GM19463 (cell line): Measurements from ENCODE around the gene PFN4.
"Not testable (repeated sequence)": the region's sequence is repeated elsewhere in the genome, so short reads cannot be mapped to it uniquely, and the experiment has no call there.

Source experiments
- ATAC-seq: cut with Tn5 transposase; IDR thresholded peaks from one replicate; pipeline ENCODE4 v1.9.1; 2021; ENCODE audit warnings: mild to moderate bottlenecking, moderate library complexity; ENCODE audit not compliant: unreplicated experiment

The PFN4 gene

DNA sequence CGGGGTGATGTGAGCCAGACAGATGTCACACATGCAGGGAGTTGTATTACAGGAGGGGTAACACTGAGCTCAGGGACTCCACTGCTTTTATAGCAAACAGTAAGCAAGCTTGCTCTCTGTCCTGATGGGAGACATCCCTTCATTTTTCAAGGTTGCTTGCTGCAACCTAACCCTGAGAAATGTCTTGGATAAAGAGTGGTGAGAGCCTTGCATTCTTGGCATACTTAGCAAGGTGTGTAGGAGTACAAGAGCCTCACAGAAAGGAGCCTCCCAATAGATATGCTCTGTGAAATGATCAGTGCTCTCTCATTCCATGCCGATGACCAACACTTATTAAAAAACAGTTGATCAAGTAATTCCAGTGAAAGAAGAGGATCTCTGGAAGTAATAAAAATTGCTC lies 8.1 kb downstream of the PFN4 start:
- no peak for ATAC-seq

DNA sequence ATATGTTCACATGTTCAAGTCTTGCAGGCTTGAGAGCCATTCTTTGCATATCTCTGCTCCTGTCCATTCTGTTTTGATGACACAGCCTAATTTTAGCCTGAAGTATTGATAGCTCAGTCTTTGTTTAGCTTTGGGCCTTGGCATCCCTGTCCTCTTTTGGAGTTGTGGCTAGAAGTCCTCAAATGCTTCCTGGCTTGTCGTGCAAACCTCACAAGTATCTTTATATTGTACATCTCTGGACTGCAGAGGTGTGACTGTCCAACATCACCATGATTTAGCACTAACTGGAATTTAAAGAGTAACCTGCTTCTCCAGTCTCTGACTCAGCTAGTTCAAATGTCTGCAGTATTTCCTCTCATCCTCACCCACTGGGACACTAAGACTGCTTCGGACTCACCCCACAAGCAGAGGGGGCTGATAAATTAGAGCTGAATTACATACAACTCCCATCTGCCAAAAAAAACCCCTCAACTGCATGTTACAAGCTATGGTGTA lies 11.7 kb downstream of the PFN4 start:
- ATAC-seq = no peak

DNA sequence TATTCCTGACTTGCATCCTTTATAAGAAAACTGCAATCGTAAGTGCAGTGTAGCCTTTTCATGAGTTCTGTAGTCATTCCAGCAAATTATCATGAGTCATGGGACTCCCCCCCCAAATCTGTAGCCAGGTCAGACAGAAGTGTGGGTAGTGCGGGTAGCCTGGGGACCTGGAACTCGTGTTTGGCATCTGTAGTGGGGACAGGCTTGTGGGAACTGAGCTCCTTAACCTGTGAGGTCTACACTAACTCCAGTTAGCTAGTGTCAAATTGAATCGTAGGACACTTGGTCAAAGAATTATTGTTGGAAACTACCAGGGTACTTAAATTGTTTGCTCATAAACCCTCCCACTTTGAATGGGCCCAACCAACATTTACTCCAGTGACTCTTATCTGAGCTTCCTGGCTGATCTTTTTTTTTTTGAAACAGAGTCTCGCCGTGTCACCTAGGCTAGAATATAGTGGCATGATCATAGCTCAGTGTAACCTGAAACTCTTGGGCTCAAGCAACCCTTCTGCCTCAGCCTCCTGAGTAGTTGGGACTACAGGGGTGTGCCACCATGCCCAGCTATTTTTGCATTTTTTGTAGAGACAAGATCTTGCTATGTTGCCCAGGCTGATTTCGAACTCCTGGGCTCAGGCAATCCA lies 12.4 kb downstream of the PFN4 start:
- no peak for ATAC-seq

DNA sequence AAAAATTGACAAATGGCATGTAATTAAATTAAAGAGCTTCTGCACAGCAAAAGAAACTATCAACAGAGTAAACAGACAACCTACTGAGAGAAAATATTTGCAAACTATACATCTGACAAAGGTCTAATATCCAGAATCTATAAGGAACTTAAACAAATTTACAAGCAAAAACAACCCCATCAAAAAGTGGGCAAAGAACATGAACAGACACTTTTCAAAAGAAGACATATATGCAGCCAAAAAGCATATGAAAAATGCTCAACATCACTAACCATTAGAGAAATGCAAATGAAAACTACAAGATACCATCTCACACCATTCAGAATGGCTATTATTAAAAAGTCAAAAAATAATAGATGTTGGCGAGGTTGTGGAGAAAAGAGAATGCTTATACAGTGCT lies 13.7 kb downstream of the PFN4 start:
- not testable (repeated sequence) for ATAC-seq

DNA sequence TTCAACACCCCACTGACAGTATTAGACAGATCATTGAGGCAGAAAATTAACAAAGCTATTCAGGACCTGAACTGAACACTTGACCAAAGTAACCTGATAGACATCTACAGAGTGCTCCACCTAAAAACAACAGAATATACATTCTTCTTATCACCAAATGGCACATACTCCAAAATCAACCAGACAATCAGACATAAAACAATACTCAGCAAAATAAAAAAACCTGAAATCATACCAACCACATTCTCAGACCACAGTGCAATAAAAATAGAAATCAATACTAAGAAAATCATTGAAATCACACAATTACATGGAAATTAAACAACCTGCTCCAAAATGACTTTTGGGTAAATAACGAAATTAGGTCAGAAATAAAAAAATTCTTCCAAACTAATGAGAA lies 15.8 kb downstream of the PFN4 start:
- no peak for ATAC-seq

DNA sequence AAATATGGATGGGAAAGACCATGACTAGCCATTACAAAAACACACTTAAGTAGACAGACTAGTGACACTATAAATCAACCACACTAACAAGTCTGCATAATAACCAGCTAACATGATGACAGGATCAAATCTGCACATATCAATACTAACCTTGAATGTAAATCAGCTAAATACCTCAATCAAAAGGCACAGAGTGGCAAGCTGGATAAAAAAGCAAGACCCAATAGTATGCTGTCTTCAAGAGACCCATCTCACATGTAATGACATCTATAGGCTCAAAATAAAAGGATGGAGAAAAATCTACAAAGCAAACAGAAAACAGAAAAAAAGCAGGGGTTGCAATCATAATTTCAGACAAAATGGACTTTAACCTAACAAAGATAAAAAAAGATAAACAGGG lies 16.3 kb downstream of the PFN4 start:
- no peak for ATAC-seq

DNA sequence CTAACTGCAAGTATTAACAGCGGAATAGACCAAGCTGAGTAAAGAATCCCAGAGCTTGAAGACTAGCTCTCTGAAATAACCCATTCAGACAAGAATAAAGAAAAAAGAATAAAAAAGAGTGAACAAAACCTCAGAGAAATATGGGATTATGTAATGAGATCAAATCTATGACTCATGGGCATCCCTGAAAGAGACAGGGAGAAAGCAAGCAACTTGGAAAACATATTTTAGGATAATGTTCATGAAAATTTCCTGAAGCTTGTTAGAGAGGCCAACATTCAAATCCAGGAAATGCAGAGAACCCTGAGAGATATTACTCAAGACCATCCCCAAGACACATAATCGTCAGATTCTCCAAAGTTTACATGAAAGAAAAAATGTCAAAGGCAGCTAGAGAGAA lies 17.3 kb downstream of the PFN4 start:
- no peak for ATAC-seq

DNA sequence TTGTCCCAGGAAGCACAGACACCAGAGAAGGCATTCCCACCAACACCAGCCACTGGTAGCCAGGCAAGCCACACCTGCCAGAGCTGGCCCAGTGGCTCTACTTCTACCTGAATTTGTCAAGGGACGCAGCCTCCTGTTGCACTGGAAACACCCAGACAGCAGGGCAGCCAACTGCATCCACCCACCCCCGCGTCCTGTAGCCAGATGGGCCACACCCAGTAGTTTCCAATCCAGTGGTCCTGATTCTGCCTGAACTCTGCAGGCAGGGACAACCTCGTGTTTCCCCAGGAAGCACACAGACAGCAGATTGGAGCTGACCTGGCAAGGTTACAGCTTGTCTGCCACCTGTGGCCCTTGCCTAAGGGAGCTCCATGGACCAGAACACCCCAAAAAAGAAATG lies 18.2 kb downstream of the PFN4 start:
- ATAC-seq = no peak

DNA sequence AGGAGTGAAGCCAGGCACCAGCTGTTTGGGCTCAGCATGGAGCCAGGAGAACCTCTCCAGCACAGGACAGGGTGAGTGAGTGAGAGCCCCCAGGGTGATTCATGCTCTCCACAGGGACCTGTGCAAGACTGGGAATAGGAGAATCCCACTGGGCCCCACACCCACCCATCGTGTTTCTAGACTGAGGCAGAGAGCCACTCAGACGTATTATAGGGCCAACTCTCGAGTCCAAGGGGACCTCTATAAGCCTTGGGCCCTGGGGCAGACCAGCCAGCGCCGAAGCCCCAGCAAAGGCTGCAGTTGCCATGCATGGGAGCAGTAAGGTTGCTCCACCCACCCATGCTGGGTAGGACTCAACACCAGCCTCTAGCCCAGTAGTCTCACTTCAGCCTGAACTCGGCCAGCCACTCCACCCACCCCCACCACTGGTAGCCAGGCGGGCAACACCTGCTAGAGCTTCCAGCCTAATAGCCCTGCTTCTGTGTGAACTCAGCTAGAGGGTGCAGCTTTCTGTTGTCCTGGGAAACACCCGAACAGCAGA lies 19.0 kb downstream of the PFN4 start:
- no peak for ATAC-seq

DNA sequence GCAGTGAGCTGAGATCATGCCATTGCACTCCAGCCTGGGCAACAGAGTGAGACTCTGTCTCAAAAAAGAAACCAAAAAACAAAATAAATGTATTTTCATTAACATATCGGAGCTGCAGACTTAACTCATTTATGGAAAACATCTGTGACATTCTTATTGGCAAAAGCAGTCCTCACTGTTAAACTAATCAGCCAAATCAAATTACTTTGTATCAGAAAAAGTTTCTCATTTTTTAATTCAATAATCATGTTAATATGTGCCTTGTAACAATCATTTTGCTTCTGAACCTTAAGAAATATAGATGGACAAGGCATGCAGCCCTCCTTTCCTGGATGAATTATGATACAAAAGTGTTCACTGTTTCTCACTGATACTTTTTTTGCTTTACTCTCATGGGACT lies 20.5 kb downstream of the PFN4 start:
- no peak for ATAC-seq

DNA sequence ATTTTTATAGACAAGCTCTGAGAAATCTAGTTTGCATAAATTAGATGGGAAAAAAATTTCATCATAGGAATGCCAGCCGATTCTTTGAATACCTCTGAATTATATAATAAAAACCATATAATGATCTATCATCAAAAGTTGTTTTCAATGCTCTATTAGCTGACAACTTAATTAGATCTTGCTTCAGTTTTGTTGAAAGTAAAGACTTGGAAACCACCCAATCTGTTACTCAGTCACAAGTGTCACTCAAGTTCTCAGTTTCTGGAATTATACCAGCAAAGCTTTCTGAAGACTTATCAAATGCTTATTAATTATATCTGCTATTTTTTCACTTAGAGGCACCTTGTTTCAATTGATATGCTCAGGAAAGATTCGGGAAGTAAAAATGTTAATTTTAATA lies 21.1 kb downstream of the PFN4 start:
- no peak for ATAC-seq

DNA sequence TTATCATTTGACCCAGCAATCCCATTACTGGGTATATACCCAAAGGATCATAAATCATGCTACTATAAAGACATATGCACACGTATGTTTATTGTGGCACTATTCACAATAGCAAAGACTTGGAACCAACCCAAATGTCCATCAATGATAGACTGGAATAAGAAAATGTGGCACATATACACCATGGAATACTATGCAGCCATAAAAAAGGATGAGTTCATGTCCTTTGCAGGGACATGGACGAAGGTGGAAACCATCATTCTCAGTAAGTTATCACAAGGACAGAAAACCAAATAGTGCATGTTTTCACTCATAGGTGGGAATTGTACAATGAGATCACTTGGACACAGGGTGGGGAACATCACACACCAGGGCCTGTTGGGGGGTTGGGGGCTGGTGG lies 22.4 kb downstream of the PFN4 start:
- ATAC-seq = not testable (repeated sequence)

DNA sequence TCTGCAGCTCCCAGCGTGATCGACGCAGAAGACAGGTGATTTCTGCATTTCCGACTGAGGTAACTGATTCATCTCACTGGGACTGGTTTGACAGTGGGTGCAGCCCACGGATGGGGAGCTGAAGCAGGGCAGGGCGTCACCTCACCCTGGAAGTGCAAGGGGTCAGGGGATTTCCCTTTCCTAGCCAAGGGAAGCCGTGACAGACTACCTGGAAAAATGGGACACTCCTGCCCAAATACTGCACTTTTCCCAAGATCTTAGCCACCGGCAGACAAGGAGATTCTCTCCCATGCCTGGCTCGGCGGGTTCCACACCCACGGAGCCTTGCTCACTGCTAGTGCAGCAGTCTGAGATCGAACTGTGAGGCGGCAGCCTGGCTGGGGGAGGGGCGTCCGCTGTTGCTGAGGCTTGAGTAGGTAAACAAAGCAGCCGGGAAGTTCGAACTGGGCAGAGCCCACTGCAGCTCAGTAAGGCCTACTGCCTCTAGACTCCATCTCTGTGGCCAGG lies 27.9 kb downstream of the PFN4 start:
- not testable (repeated sequence) for ATAC-seq

DNA sequence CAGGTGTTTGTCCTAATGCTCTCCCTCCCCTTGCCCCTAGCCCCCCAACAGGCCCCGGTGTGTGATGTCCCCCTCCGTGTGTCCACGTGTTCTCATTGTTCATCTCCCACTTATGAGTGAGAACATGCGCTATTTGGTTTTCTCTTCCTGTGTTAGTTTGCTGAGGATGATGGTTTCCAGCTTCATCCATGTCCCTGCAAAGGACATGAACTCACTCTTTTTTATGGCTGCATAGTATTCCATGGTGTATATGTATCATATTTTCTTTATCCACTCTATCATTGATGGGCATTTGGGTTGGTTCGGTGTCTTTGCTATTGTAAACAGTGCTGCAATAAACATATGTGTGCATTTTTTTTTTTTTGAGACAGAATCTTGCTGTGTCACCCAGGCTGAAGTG lies 29.9 kb downstream of the PFN4 start:
- not testable (repeated sequence) for ATAC-seq

DNA sequence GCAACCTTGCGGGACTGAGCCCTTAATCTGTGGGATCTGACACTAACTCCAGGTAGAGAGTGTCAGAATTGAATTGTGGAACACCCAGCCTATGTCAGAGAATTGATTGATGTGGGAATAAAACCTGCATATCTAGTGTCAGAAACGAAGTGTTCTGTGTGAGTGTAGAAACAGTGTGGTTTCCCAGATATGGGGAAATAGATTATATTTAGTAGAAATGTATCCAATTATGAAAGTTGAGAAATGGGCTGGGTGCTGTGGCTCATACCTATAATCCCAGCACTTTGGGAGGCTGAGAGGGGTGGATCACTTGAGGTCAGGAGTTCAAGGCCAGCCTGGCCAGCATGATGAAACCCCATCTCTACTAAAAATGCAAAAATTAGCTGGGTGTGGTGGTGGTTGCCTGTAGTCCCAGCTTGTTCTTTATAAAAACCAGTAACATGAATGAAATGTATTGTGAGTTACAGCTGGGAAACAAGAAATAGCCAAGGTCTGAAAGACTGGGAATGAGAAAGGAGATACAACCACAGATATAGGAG lies 34.2 kb downstream of the PFN4 start:
- ATAC-seq = no peak

DNA sequence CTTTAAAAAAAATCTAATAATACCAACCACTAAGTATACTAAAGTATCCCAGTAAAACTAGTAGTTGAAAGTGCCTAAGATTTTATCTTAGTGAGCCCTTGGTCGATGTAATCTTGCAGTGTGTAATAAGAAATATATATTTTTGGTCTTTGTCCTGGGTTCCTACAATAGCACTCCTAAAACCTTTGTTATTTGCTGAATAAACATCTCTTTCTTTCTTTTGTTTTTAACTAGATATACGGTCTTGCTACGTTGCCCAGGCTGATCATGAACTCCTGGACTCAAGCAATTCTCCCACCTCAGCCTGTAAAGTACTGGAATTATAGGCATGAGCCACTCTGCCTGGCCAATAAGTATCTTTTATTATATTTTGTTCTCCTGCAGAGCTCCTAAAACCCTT lies 36.1 kb downstream of the PFN4 start:
- ATAC-seq = no peak

DNA sequence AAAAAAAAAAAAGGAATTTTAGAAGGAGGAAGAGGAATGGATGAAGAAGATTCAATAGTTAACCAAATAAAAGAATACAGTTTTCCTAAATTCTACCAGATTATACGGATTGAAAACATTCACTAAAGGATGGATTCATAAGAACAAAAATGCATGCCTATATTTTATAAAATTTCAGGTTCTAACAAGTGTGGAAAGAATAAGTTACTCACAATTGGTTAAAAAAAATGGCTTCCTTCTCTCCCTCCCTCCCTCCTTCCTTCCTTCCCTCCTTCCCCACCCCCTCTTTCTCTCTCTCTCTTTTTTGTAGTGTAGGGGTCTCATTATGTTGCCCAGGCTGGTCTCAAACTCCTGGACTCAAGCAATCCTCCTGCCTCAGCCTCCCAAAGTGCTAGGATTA lies 36.9 kb downstream of the PFN4 start:
- ATAC-seq = no peak

DNA sequence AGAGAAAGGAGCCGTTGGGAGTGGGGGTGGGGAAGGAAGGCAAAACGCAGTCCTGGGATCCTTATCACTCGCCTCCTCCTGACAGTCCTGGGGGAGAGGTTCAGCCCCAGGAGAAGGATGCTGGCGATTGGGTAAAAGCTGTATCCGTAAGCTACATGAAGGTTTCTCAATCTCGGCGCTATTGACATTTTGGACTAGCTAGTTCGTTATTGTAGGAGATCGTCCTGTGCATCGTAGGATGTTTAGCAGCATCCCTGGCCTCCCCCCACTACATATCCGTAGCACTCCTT lies 38.0 kb downstream of the PFN4 start:
- ATAC-seq = no peak

DNA sequence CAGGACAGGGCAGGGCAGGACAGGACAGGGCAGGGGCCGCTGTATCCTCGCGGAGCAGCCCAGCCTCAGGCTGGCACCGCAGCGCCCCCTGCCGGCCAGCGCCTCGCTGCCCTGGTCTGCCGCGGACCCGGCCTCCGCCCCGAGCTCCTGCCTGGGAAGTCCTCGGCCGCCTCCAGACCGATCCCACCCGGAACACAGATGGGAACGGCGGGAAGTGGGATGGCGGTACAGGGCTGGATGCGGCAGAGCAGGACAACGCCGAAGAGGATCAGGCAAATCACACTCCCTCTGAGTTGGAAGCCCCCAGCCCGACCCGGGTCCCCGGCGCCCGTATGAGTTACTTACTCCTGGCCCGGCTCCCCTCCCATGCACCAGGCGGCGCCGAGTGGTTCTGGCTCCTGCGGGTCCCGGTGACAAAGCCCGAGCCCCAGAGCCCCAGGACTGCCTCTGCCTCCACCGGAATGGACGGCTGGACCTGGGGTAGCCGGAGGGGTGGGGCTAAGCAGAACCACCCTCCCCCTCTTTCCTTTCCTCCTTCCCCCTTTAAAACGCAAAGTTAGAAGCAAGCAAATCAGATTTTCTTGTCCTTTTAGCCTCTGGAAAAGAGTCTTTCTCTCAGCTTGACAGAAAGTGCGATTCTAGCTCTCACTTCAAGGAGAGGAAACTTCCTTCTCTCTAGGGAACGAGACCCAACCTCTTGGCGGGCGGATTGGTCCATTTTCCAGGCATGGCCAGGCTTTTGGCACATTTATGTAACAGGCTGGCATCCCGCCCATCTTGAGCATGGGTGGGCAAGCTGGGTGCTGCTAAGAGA lies 38.5 kb downstream of the PFN4 start, which contains the start of gene TP53I3:
Gene TP53I3, minus strand, starts transcription at position 449 of the 814 bp plus-strand sequence. CDS start 508 bp downstream, outside the sequence.
- ATAC-seq = peak; percentile 74

DNA sequence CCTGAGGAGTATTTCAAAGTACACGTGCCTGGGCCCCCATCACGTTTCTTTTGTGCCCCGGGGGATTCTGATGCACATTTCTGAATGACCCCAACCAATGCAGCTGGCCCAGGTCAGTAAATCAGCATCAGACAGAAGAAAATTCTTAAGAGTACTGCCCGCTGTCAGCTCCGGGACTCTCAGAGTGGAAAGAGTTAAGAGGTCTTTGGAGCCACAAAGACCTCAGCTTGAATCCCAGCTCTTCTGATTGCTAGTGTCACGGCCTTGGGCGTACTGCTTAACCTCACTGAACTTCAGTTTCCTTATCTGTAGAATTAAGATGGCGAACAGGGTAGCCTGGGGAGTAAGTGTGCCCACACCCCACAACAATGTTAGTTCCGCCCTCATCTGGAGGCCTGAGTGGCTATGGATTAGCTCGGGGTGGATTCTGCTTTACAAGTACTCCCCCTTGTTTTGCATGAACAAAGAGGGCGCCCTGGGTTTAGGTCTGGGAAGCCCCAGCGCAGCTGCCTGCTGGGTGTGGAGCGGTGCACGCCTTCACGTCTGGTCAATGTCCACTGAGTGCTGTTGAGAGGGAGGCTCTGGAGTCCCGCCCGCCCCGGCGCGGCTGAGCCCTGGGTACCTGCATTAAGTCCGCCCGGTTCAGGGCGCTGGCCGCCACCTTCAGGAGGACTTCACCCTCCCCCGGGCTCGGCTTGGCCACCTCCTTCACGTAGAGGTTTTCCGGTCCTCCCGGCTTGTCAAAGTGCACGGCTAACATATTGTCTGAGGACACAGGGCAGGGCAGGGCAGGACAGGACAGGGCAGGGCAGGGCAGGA lies 39.4 kb downstream of the PFN4 start:
- ATAC-seq = peak; percentile 74
